GM21515 (cell line): ENCODE results near the gene TBL1X.
A peak's percentile ranks its signal among the peaks of the same experiment; 100 is the strongest.
"Not testable (repeated sequence)": the region's sequence is repeated elsewhere in the genome, so short reads cannot be mapped to it uniquely, and the experiment has no call there.

ENCODE experiments used
- ATAC-seq: cut with Tn5 transposase; IDR thresholded peaks from one replicate; pipeline ENCODE4 v1.9.1; 2021; ENCODE audit not compliant: unreplicated experiment

Gene TBL1X

DNA sequence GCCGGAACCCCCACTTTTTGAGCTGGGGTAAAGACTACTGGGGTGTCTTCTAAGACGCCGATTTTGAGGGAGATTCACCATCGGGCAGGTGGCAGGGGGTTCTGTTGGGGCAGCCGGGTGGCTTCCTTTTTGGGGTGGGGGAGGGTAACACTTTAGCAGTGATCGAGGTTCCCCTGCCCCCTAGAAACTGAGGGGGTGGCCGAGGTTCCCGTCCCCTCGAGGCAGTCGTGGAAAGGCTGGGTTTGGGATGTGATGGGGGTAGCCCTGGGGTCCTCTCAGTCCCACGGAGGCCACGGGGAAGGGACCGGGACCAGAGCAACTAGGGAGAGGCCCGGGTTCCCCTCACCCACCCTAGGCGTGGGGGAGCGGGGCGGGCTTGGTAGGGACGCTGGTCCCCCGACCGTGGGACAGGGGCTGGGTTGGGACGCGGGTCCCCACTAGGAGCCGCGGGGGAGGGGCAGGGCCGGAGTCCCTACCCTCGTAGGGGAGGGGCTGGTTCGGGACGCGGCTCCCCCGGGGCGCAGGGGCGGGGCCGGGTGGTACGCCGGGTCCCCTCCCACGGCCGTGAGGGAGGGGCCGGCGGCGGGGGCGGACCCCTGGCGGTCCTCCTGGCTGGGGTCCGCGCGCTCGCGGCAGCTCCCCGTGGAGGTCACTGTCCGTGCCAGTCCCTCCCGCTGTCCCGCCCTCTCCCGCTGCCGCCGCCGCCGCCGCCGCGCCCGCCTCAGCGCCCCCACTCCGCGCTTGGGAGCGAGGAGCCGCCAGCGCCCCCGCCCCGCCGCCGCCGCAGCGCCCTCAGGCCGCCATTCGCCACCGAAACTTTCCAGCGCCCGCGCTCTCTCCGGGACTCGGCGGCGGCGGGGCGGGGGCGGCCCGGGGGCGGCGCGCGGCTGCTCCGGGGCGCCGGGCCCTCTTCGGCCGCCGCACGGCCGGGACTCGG is at the start of gene TBL1X:
Gene TBL1X, plus strand, starts transcription at position 624 of the 937 bp plus-strand sequence. CDS start 188,529 bp downstream, outside the sequence.
- ATAC-seq, result peak; percentile 34

- ATAC-seq, result no peak
Observed at GRCh38 chrX:9416562-9417348, 48.1 kb upstream of the TBL1X start.

DNA sequence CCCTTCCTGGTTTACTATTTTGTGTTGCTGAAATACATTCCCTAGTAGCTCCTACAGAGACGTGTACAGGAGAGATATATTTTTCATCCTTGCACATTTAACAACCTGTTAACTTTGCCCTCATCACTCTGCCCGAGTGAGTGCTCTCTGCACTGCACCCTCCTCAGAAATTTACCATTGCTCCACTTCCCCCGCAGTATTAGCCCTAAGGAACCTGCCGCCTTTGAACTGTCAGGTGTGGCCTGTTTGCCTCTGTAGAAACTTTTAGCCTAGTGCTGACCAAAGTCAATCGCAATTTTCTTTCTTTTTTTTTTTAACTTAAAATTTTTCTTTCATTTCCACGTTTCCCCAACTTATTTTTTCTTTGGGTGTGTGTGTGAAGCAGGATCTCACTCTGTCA is 46.6 kb upstream of the TBL1X start:
- no peak for ATAC-seq

DNA sequence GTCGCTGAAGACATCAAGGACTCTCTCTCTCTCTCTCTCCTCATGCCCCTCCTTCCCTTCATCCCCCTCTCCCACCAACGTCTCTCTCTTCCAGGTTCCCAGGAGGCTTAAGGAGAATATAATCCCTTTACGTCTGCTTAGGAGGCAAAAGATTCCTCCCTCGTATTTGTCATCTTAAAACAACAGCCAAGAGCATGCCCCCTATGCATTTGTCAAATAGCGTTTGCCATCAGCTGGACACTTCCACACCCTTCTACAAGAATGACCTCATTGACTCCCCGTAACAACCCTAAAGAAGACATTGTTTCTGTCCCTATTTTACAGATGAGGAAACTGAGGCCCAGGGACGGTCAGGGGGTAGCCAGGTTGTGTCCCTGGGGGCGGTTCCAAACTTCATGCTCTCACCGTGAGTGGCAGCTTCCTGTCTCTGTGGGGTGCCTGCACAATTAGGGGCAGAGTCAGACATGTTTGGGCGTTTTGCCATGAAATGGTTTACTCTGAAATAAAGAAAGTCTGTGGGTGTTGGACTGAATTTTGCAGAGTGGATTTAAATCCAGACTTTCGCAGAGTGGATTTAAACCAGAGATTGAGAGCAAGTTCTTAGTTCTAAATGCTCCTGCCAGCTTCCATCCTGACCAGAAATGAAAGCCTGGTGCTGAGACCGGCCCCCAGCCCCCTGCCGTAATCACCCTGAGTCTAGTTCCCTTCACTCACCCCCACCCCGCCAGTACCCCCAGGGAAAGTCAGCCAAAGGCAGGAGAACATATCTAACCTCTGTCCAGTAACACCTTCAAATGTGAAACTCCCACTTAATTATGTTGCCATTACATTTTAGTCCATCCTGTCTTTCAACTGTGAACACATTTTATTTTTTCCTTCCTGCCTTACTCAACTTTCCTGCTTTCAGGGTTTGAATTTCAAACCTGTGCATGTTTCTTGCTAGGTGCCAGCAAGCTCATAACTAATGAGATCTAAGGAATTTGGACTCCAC is 44.3 kb upstream of the TBL1X start:
- ATAC-seq, result no peak

DNA sequence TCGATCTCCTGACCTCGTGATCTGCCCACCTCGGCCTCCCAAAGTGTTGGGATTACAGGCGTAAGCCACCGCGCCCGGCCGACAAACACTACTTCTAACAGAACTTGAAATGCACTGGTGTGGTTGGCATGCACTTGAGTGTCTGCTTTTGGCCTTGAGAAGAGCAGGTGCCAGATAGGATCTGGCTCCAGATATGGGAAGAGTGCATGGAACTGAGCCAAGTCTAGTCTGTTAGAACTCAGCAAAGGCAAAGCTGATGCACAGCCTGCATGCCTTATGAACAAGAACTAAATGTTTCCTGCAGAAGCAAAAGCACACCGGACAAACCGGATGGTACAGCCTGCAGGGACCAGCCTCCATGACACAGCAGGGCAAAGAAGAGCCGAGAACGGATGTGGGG is 35.1 kb upstream of the TBL1X start:
- no peak for ATAC-seq

DNA sequence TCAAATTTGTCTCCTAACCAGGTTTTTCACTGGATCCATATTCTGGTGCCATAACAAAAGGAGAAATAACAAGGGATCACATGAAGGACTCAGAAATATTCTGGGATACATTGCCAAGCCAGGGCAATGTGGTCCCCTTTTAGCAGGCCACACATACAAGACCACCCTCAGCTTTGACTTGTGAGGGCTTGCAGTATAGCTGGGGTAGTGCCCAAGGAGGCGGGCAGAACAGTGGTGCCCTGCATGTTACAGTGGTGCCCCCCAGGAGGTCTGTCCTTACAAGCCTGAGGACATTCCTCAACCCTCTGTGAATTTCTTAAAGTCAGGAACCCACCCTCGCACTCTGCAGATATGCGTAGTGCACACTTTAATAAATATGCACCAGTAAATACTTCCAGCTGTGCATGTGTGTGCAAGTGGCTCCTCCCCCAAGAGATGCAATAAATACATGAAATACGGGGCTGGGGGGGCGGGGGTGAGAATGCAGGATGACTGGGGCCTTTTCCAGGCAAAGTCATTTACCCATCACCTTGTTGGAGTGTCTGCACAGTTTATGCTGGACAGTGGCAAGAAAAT is 34.4 kb upstream of the TBL1X start:
- no peak for ATAC-seq

GRCh38 chrX:9431281-9431680 is 33.6 kb upstream of the TBL1X start:
- no peak for ATAC-seq

GRCh38 chrX:9433596-9433995 is 31.3 kb upstream of the TBL1X start:
- no peak for ATAC-seq

- ATAC-seq, result no peak
Observed at GRCh38 chrX:9434051-9434550, 30.8 kb upstream of the TBL1X start.

DNA sequence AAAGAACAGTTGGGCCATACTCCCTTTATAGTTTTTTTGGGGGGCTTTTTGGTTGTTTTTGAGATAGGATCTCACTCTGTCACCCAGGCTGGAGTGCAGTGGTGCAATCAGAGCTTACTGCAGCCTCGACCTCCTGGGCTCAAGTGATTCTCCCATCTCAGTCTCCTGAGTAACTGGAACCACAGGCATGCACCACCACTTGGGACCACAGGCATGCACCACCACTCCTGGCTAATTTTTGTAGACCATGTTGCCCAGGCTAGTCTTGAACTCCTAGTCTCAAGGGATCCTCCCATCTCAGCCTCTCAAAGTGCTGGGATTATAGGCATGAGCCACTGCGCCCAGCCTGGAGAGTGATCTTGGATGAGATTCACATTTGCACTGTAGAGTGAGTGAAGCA is 29.8 kb upstream of the TBL1X start:
- not testable (repeated sequence) for ATAC-seq

- no peak for ATAC-seq
Observed at GRCh38 chrX:9436812-9437211, 28.0 kb upstream of the TBL1X start.

- ATAC-seq, result no peak
Observed at GRCh38 chrX:9438933-9439494, 25.8 kb upstream of the TBL1X start.

DNA sequence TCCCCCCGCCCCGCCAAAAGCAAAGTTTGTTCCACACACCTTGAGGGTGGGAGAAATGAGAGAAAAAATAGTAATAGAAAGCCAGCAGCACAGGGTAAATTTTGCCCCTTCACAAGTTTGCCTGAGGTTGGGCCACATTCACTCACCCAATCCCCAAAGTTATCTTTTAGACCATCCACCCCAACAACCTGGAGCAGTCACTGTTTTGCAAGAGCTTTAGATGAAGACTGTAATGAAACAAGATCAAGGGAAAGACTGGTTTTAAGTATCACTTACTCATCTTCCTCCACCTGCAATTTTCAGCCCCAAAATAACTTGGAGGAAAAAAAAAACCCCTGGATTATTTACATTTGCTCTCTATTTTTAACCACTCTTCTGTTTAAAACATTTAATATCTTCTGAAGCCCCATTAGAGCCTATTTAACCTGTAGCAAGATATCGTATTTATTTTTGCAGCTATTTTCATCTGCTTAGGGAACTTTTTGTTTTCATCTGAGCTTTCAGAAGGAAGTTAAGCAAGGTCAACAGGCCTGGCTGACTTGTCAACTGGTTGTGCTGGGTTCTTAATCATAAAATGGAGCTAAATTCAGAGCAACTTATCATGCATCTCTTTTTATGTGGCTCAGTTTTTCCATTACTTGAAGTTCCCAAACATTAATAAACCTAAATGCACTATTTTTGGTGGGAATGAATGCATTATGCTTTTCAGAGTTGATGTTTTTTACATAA is 24.6 kb upstream of the TBL1X start:
- ATAC-seq, result no peak

DNA sequence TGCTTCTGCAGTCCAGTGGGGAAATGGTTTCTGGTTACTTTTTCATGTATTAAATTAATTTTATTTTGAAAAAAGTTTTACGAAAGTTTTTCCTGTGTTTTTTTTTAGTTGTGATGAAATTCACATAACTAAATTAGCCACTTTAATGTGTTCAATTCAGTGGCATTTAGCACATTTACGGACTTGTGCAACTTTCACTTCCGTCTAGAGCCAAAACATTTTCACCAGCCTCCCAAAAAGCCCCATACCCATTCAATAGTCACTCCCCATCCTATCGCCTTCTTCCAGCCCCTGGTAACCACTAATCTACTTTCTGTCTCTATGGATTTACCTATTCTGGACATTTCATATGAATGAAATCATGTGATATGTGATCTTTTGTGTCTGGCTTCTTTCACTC is 22.8 kb upstream of the TBL1X start:
- ATAC-seq, result no peak

GRCh38 chrX:9443327-9443726 is 21.5 kb upstream of the TBL1X start:
- no peak for ATAC-seq

DNA sequence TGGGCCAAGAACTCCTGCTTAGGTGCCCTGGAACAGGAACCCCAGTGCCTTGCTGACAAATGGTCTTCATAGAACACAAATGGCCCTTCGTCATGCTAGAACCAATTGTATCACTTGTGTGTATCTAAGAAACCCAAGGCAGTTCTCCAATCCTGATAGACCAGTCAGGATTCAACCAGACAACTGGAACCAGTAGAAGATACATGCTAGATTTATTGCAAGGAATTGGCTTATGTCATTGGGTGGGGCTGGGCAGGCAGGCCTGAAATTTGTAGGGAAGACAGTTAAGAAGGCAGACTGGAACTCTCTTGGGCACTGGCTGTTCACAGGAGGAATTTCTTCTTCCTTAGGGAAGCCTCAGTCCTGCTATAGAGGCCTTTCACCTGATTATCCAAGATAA is 17.0 kb upstream of the TBL1X start:
- ATAC-seq, result no peak

GRCh38 chrX:9456250-9457074 is 8.4 kb upstream of the TBL1X start:
- ATAC-seq, result no peak

DNA sequence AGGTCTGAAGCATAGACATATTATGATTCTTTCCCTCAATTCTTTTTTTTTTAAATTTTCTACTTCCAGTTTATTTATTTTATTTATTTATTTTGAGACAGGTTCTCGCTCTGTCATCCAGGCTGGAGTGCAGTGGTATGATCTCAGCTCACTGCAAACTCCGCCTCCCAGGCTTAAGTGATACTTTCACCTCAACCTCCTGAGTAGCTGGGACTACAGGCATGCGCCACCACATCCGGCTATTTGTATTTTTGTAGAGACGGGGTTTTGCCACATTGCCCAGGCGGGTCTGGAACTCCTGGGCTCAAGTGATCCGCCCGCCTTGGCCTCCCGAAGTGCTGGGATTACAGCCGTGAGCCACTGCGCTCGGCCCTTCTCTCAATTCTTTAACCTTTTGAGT is 6.8 kb upstream of the TBL1X start:
- ATAC-seq, result not testable (repeated sequence)
